CD14-positive monocyte (primary cell): Measurements from ENCODE around the gene C16orf74. TPM values are rescaled to one million over a fixed set of nuclear protein-coding genes. Genes with fewer than 3 reads are reported as not detected.

Experiments
- DNase-seq, 3 donors: peaks; one replicate each; pipeline ENCODE4 v3.0.0-alpha.2; 2011 to 2022
- H2AFZ ChIP-seq: 2 replicates; pipeline ENCODE4 v1.6.0; 2012; ENCODE audit warnings: mild to moderate bottlenecking, low read depth, low read length, inconsistent platforms; ENCODE audit not compliant: insufficient read depth, poor library complexity, severe bottlenecking
- H3K27ac ChIP-seq, 2 donors: 1 replicate in 1 of 2; 2 replicates in 1 of 2; pipeline ENCODE4 v1.5.1; 2012 to 2013; ENCODE audit warnings: low read length in 2 of 2, control low read depth in 1 of 2, inconsistent platforms in 1 of 2, low read depth in 1 of 2, mild to moderate bottlenecking in 1 of 2
- H3K27me3 ChIP-seq, 2 donors: one replicate each; pipeline versions ENCODE4 v1.6.0 to v1.6.1; 2011 to 2013; ENCODE audit warnings: low read length in 2 of 2; ENCODE audit not compliant: control insufficient read depth in 2 of 2, insufficient read depth in 2 of 2
- H3K36me3 ChIP-seq, 2 donors: replicated peaks in 1 of 2; 1 replicate in 1 of 2; 2 replicates in 1 of 2; pipeline versions ENCODE4 v1.5.1 to v1.6.1; 2012 to 2013; ENCODE audit warnings: low read length in 2 of 2, control low read depth in 1 of 2, inconsistent platforms in 1 of 2, mild to moderate bottlenecking in 1 of 2; ENCODE audit not compliant: insufficient read depth in 2 of 2, control insufficient read depth in 1 of 2
- H3K4me1 ChIP-seq, 2 donors: 1 replicate in 1 of 2; 2 replicates in 1 of 2; pipeline versions ENCODE4 v1.5.1 to v1.6.1; 2012 to 2013; ENCODE audit warnings: low read length in 2 of 2, control low read depth in 1 of 2, inconsistent platforms in 1 of 2, mild to moderate bottlenecking in 1 of 2, moderate library complexity in 1 of 2; ENCODE audit not compliant: insufficient read depth in 2 of 2, control insufficient read depth in 1 of 2
- H3K4me2 ChIP-seq: replicated peaks from 2 replicates; pipeline ENCODE3; 2012; ENCODE audit warnings: low read length, moderate library complexity, mild to moderate bottlenecking; ENCODE audit not compliant: poor library complexity, severe bottlenecking; ENCODE audit errors: extremely low read depth
- H3K4me3 ChIP-seq, 3 experiments: fragments of 200-600 bp in 1 of 3; sonication (generic) in 1 of 3; replicated peaks in 1 of 3; 1 replicate in 2 of 3; 2 replicates in 1 of 3; pipeline ENCODE4 v1.5.1; 2011 to 2013; ENCODE audit warnings: low read length in 3 of 3, mild to moderate bottlenecking in 3 of 3, control low read depth in 2 of 3, low read depth in 2 of 3, inconsistent platforms in 1 of 3, moderate library complexity in 1 of 3
- H3K79me2 ChIP-seq: 2 replicates; pipeline ENCODE4 v1.6.0; 2012; ENCODE audit warnings: mild to moderate bottlenecking, control low read depth, inconsistent platforms, low read length, moderate library complexity; ENCODE audit not compliant: insufficient read depth
- H3K9ac ChIP-seq: 2 replicates; pipeline ENCODE4 v1.6.0; 2017; ENCODE audit warnings: low read length, mild to moderate bottlenecking; ENCODE audit not compliant: insufficient read depth, poor library complexity, severe bottlenecking
- H3K9me3 ChIP-seq, 2 donors: replicated peaks in 1 of 2; 1 replicate in 1 of 2; 2 replicates in 1 of 2; pipeline versions ENCODE4 v1.5.1 to v1.6.1; 2012 to 2013; ENCODE audit warnings: low read length in 2 of 2, control low read depth in 1 of 2; ENCODE audit not compliant: control insufficient read depth in 1 of 2, insufficient read depth in 1 of 2
- H4K20me1 ChIP-seq: 2 replicates; pipeline ENCODE4 v1.6.0; 2012; ENCODE audit warnings: mild to moderate bottlenecking, low read length, control low read depth, moderate library complexity; ENCODE audit not compliant: insufficient read depth
- H3K27ac Mint-ChIP-seq, 7 donors: one replicate each; pipeline ENCODE4 v1.8.0; 2020; ENCODE audit warnings: mild to moderate bottlenecking in 7 of 7, mixed read lengths in 7 of 7, moderate library complexity in 6 of 7, inconsistent platforms in 2 of 7
- H3K27me3 Mint-ChIP-seq, 3 donors: one replicate each; pipeline ENCODE4 v1.8.0; 2021 to 2022; ENCODE audit warnings: low read depth in 3 of 3, mild to moderate bottlenecking in 3 of 3, mixed read lengths in 3 of 3, moderate library complexity in 3 of 3, inconsistent platforms in 1 of 3
- H3K36me3 Mint-ChIP-seq, 2 donors: one replicate each; pipeline ENCODE4 v1.8.0; 2020; ENCODE audit warnings: mixed read lengths in 2 of 2, inconsistent platforms in 1 of 2, mild to moderate bottlenecking in 1 of 2
- H3K4me1 Mint-ChIP-seq: one replicate; pipeline ENCODE4 v1.8.0; 2020; ENCODE audit warnings: mild to moderate bottlenecking, mixed read lengths
- H3K4me3 Mint-ChIP-seq, 2 donors: one replicate each; pipeline ENCODE4 v1.8.0; 2020; ENCODE audit warnings: mild to moderate bottlenecking in 2 of 2, mixed read lengths in 2 of 2, moderate library complexity in 1 of 2
- H3K9me3 Mint-ChIP-seq, 7 donors: one replicate each; pipeline ENCODE4 v1.8.0; 2020 to 2022; ENCODE audit warnings: mixed read lengths in 7 of 7, mild to moderate bottlenecking in 6 of 7, moderate library complexity in 6 of 7, inconsistent platforms in 2 of 7
- WGBS: methylation state at CpG from one replicate; pipeline ENCODE4 v1.1.5; 2013; ENCODE audit warnings: missing lambda C conversion rate; ENCODE audit not compliant: insufficient coverage; 5-methylcytosine and 5-hydroxymethylcytosine counted together
- intact Hi-C, 2 donors: fragments of 100-400 bp; cut with micrococcal nuclease; formaldehyde crosslinking; loops; one replicate each; pipeline versions ENCODE4 v1.15.0 to v1.15.1; 2023
- polyA plus RNA-seq, 3 donors: library from polyadenylated mRNA; depleted of rRNA in 1 of 3; unstranded in 2 of 3; stranded (reverse) in 1 of 3; fragments of 300-500 nt in 2 of 3; fragments of >200 nt in 1 of 3; fragmentation: Illumina TruSeq in 2 of 3; gene quantifications; 1 replicate in 2 of 3; 2 replicates in 1 of 3; pipeline ENCODE4 v1.2.3, GENCODE V29; 2012 to 2021
- TF ChIP-seq, protein P1 (sequence below): fragments of 200-600 bp; IDR thresholded peaks from one replicate; pipeline ENCODE4 v1.8.0; 2022; ENCODE audit warnings: antibody characterized with exemption, mild to moderate bottlenecking

Gene C16orf74
- polyA plus RNA-seq, 3 donors = 11.3 to 26.6 (median 24.1) TPM

GRCh38 chr16:85687651-85688471 is 63.0 kb downstream of the C16orf74 start:
- 88% methylated on average over 38 of the region's 49 CpGs for WGBS
- H3K36me3 Mint-ChIP-seq = peaks cover 2 to 22% of the 10 kb centered on the region in 2 donors
- H3K27ac Mint-ChIP-seq = peak overlapping the region in 1 of 7 donors; percentile 55
- H3K9ac ChIP-seq = peak overlapping the region; percentile 19
- H3K36me3 ChIP-seq = no peaks in the 10 kb centered on the region
- no peaks in the 10 kb centered on the region for H4K20me1 ChIP-seq
- peaks cover 16 to 22% of the 10 kb centered on the region in 2 donors for H3K4me1 ChIP-seq
- peak overlapping the region; percentile 75 to 82 for H3K4me3 Mint-ChIP-seq
- no peak overlapping the region for H3K27ac ChIP-seq
- H2AFZ ChIP-seq = peak overlapping the region; percentile 87
- peaks cover 11 to 13% (median 13%) of the 10 kb centered on the region in 3 donors for H3K27me3 Mint-ChIP-seq
- DNase-seq = no peak
- H3K4me1 Mint-ChIP-seq = peaks cover 23% of the 10 kb centered on the region
- no peaks in the 10 kb centered on the region for H3K9me3 Mint-ChIP-seq
- peaks cover 28% of the 10 kb centered on the region for H3K79me2 ChIP-seq
- H3K4me2 ChIP-seq = peak overlapping the region; percentile 77
- no peaks in the 10 kb centered on the region for H3K27me3 ChIP-seq
- no peaks in the 10 kb centered on the region for H3K9me3 ChIP-seq
- intact Hi-C loops = loop anchor here in 1 of 2 donors (5.0 kb wide), 1 partner anchor 71 kb away; no protein-coding TSS in a partner anchor
- TF ChIP-seq, protein P1, sequence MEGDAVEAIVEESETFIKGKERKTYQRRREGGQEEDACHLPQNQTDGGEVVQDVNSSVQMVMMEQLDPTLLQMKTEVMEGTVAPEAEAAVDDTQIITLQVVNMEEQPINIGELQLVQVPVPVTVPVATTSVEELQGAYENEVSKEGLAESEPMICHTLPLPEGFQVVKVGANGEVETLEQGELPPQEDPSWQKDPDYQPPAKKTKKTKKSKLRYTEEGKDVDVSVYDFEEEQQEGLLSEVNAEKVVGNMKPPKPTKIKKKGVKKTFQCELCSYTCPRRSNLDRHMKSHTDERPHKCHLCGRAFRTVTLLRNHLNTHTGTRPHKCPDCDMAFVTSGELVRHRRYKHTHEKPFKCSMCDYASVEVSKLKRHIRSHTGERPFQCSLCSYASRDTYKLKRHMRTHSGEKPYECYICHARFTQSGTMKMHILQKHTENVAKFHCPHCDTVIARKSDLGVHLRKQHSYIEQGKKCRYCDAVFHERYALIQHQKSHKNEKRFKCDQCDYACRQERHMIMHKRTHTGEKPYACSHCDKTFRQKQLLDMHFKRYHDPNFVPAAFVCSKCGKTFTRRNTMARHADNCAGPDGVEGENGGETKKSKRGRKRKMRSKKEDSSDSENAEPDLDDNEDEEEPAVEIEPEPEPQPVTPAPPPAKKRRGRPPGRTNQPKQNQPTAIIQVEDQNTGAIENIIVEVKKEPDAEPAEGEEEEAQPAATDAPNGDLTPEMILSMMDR = no peak
- peak overlapping the region in 2 of 3 experiments; percentile 40 to 76 for H3K4me3 ChIP-seq

- Mint-ChIP-seq H3K4me1 (peaks cover 23% of the 10 kb centered on the region), H3K9me3 (no peaks in the 10 kb centered on the region), H3K27ac (no peak overlapping the region), H3K4me3 (no peak overlapping the region), H3K27me3 (peaks cover 10 to 12% (median 11%) of the 10 kb centered on the region in 3 donors), H3K36me3 (peaks cover 2 to 23% of the 10 kb centered on the region in 2 donors)
- TF ChIP-seq, protein P1 = no peak
- WGBS = 69% methylated on average over 9 of the region's 15 CpGs
- Histone ChIP-seq H3K9me3 (no peaks in the 10 kb centered on the region), H3K4me3 (no peak overlapping the region), H3K27ac (no peak overlapping the region), H3K9ac (no peak overlapping the region), H3K79me2 (peaks cover 28% of the 10 kb centered on the region), H3K27me3 (no peaks in the 10 kb centered on the region), H2AFZ (no peak overlapping the region), H3K4me1 (peaks cover 16 to 22% of the 10 kb centered on the region in 2 donors), H3K36me3 (no peaks in the 10 kb centered on the region), H4K20me1 (no peaks in the 10 kb centered on the region), H3K4me2 (no peak overlapping the region)
- intact Hi-C loops = loop anchor here in 1 of 2 donors (5.0 kb wide), 1 partner anchor 70 kb away; no protein-coding TSS in a partner anchor
- no peak for DNase-seq
These were observed 63.8 kb downstream of the C16orf74 start for GRCh38 chr16:85686912-85687591.
